NK-92 treated with Interleukin-12 subunit alpha and Interleukin-12 subunit beta, amount 100 ng/mL, for 24 hours (cell line): ENCODE data around the gene SEBOX.
A peak's percentile ranks its signal among the peaks of the same experiment; 100 is the strongest.

Experiments
- DNase-seq: peaks from one replicate; lab custom pipeline; 2025; lab: John Stamatoyannopoulos, UW

The SEBOX gene

GRCh38 chr17:28368306-28368831, 3.4 kb upstream of the SEBOX start:
- no peak for DNase-seq

- DNase-seq: no peak
These were observed 2.8 kb upstream of the SEBOX start for GRCh38 chr17:28367641-28368305.

GRCh38 chr17:28366605-28367004, 1.6 kb upstream of the SEBOX start:
- no peak for DNase-seq

- no peak for DNase-seq
These were observed 488 bp upstream of the SEBOX start for GRCh38 chr17:28365487-28365886.

GRCh38 chr17:28363776-28364650, 986 bp downstream of the SEBOX start:
- no peak for DNase-seq

- DNase-seq: no peak
These were observed 1.8 kb downstream of the SEBOX start for GRCh38 chr17:28363186-28363585.

GRCh38 chr17:28357901-28358197, 7.2 kb downstream of the SEBOX start:
- DNase-seq: no peak

GRCh38 chr17:28357061-28357900, 7.7 kb downstream of the SEBOX start, which contains the start of gene POLDIP2:
POLDIP2 (minus strand) TSS chr17:28357527; CDS start chr17:28357448, 79 bp downstream.
- peak; percentile 89 for DNase-seq

- DNase-seq: no peak
These were observed 14.7 kb downstream of the SEBOX start for GRCh38 chr17:28350271-28350670.

- no peak for DNase-seq
These were observed 16.0 kb downstream of the SEBOX start for GRCh38 chr17:28348979-28349378.

GRCh38 chr17:28347261-28347891, 17.6 kb downstream of the SEBOX start:
- DNase-seq: no peak

GRCh38 chr17:28346746-28347246, 18.2 kb downstream of the SEBOX start:
- DNase-seq: no peak

GRCh38 chr17:28346199-28346580, 18.8 kb downstream of the SEBOX start:
- DNase-seq: no peak

GRCh38 chr17:28345419-28346198, 19.4 kb downstream of the SEBOX start:
- DNase-seq: no peak

- DNase-seq: no peak
These were observed 20.5 kb downstream of the SEBOX start for GRCh38 chr17:28344435-28344901.

GRCh38 chr17:28344011-28344410, 21.0 kb downstream of the SEBOX start:
- DNase-seq: no peak

- DNase-seq: no peak
These were observed 21.5 kb downstream of the SEBOX start for GRCh38 chr17:28343491-28343932.

- no peak for DNase-seq
These were observed 22.7 kb downstream of the SEBOX start for GRCh38 chr17:28342313-28342712.

- DNase-seq: no peak
These were observed 23.5 kb downstream of the SEBOX start for GRCh38 chr17:28341516-28341915.

GRCh38 chr17:28340374-28340773, 24.6 kb downstream of the SEBOX start:
- no peak for DNase-seq

- DNase-seq: no peak
These were observed 25.6 kb downstream of the SEBOX start for GRCh38 chr17:28339431-28339830.
